ENCODE data around the gene SLCO3A1.

DNA sequence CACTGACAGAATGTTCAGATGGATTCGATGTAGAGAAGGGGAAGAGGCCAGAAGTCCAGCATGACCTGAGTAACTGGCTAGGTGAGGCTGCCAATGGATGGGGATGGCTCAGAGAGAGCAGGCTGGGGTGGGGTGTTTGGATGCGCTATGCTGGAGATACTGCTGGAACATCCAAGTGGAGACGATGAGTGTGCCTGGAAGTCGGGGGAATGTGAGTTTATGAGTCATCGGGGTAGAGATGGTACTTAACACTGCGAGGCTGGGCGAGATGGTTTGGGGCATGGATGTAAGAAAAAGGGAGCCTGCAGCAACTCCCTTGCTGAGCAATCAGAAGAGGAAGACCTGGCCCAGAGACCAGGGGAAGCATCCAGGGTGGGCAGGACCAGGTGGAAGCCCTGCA, 180.7 kb downstream of the SLCO3A1 start:
- TF ChIP-seq, protein P1, sequence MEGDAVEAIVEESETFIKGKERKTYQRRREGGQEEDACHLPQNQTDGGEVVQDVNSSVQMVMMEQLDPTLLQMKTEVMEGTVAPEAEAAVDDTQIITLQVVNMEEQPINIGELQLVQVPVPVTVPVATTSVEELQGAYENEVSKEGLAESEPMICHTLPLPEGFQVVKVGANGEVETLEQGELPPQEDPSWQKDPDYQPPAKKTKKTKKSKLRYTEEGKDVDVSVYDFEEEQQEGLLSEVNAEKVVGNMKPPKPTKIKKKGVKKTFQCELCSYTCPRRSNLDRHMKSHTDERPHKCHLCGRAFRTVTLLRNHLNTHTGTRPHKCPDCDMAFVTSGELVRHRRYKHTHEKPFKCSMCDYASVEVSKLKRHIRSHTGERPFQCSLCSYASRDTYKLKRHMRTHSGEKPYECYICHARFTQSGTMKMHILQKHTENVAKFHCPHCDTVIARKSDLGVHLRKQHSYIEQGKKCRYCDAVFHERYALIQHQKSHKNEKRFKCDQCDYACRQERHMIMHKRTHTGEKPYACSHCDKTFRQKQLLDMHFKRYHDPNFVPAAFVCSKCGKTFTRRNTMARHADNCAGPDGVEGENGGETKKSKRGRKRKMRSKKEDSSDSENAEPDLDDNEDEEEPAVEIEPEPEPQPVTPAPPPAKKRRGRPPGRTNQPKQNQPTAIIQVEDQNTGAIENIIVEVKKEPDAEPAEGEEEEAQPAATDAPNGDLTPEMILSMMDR (conservative IDR thresholded peaks at IDR 0.05): no peak
- no peak for TF ChIP-seq EZH2 (IDR thresholded peaks at IDR 0.05; ENCODE audit: low read depth)

Measured in PC-9 (cell line).